ENCODE results near the gene MARCHF10. TPM values are rescaled to one million over a fixed set of nuclear protein-coding genes. Genes with fewer than 3 reads are reported as not detected.

MARCHF10 gene
- total RNA-seq, 1 donor from 2014 or later, result not detected

DNA sequence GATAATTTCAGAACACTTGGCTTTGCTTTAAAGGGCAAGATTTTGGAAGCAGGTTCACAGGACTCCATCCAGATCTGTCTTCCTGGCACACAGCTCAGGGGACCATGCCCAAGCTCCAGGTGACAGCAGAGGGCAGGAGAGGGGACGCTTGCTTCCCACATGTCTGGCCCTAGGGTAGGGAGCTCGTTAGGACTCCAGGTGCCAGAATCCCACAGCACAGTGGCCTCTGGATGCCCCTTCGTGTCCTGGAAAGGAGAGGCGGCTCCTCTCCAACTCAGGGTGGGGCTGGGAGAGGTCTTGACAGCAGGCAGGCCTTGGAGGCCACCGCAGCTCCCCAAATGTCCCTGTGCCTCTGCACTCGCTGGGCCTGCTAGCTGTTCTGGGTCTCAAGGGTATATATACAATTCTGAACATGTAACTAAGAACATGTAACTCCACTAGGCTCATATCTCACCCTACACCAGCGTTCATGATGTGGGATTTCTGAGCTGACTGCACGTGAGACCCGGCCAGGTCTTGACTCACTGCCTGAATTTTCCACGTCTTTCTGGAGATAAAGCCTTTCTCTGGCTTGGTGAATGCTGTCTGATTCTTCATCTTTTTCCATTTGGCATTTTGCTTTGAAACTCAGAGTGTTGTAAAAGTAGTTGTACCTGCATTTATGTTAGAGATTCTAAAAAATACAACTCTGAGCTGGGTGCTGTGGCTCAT is 52.8 kb downstream of the MARCHF10 start:
- no peak for DNase-seq (ENCODE audit: extremely low read depth, low read depth, low spot score)

GRCh38 chr17:62754631-62755030 is 53.5 kb downstream of the MARCHF10 start:
- no peak for DNase-seq (ENCODE audit: extremely low read depth, low read depth, low spot score)

DNA sequence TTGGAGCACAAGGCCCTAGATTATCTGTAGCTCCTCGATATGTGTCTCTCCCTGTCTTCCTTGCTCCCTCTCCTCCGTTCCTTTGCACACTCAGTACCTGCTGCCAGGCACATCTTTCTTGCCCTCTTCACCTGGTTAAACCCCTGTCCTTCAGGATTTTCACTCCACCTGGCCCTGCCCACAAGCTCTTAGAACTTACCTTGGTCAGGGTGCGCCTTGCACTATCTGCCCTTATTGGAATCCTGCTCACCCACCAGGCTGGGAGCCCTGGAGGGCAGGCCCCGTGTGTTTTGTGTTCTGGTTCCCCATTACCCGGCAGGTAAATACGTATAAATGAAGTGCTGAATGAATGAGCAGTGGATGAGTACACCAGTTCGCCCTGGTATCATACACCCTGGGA is 54.6 kb downstream of the MARCHF10 start:
- DNase-seq (ENCODE audit: extremely low read depth, low read depth, low spot score), result no peak

DNA sequence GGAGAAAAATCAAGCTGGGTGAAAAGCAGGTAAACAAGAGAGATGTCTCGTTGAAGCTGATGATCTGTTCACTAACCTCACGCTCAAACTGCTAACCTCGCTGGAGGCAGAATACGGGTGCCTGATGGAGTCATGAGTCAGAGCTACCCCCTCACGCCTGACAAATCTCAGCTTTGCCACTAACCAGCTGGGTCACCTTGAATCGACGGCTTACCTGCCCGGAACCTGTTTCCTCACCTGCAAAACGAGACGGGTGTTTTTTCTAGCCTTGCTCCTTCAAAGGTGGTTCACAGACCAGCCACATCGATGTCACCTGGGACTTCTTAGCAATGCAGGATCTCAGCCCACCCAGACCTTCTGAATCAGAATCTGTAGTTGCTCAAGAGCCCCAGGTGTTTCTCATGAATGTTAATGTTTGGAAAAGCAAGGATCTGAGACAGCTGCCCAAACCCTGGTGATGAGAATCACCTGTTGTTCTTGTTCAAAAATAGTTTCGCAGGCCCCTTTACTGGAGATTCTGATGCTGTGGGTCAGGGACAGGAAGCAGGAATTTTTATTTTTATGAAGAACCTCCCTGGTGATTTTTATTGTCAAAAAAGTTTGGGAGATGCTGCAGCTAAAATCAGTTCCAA is 56.9 kb downstream of the MARCHF10 start:
- no peak for DNase-seq (ENCODE audit: extremely low read depth, low read depth, low spot score)

- DNase-seq (ENCODE audit: extremely low read depth, low read depth, low spot score), result no peak
These were observed 57.5 kb downstream of the MARCHF10 start for GRCh38 chr17:62750631-62751051.

- DNase-seq (ENCODE audit: extremely low read depth, low read depth, low spot score), result no peak
These were observed 58.2 kb downstream of the MARCHF10 start for GRCh38 chr17:62749926-62750325.

DNA sequence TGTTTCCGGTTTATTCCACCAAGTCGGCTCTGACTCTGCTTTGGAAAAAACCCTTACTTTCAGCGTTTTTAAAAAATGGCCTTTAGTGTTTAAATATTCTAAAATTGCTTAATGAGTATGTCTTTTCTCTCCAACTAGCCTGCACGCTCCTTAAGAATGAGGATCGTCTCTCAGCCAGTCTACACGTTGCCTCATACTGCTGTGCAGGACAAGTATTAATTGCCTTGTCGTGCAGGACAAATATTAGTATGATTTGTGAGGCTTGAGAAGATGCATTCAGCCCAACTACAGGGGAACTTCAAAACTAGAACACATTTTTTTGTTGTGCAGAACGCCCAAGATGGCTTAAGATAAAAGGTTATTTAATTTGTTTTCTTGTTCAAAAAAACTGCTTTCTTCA is 61.2 kb downstream of the MARCHF10 start:
- no peak for DNase-seq (ENCODE audit: extremely low read depth, low read depth, low spot score)

- no peak for DNase-seq (ENCODE audit: extremely low read depth, low read depth, low spot score)
These were observed 62.3 kb downstream of the MARCHF10 start for GRCh38 chr17:62745806-62746205.

GRCh38 chr17:62744259-62744658 is 63.9 kb downstream of the MARCHF10 start:
- DNase-seq (ENCODE audit: extremely low read depth, low read depth, low spot score), result no peak

DNA sequence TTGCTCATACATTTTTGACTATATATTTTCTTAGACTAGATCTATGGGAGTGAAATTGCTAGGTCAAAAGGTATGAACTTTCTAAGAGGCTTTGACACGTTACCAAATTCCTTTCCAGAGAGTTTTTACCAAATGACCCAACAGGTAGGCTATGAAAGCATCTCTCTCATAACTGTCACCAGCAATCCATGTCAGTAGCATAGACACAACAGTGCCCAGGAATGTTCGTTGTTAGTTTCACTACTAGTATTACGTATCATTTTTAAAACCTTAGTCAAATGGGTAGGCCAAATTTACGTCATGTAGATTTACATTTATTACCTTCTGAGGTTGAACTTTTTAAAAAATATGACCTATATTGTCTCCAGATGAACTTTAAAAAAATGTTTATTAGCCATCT is 66.8 kb downstream of the MARCHF10 start:
- DNase-seq (ENCODE audit: extremely low read depth, low read depth, low spot score), result no peak

GRCh38 chr17:62739645-62740388 is 68.3 kb downstream of the MARCHF10 start:
- DNase-seq (ENCODE audit: extremely low read depth, low read depth, low spot score), result no peak

DNA sequence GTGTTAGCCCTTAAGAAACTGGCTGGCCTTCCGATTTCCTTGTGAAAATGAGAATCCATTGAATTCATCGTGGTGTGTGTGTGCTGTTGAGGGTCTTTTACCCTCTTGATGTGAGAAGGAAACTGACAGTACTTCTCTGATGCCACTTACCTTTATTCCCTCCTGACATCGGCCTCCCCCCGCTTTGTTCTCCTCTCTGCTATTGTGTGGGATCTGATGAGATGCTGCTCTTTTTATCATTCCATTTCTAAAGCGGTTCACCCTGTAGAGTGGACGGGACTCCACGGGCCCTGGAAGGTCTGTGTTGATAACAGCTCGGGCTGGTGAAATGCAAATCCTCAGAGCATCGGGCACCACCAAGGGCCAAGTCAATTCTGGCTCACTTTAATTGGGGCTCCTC is 69.8 kb downstream of the MARCHF10 start:
- no peak for DNase-seq (ENCODE audit: extremely low read depth, low read depth, low spot score)

- DNase-seq (ENCODE audit: extremely low read depth, low read depth, low spot score), result no peak
These were observed 70.6 kb downstream of the MARCHF10 start for GRCh38 chr17:62737513-62737912.

GRCh38 chr17:62735044-62735651 is 73.0 kb downstream of the MARCHF10 start:
- no peak for DNase-seq (ENCODE audit: extremely low read depth, low read depth, low spot score)

- no peak for DNase-seq (ENCODE audit: extremely low read depth, low read depth, low spot score)
These were observed 76.0 kb downstream of the MARCHF10 start for GRCh38 chr17:62732125-62732524.

GRCh38 chr17:62727916-62728672 is 80.0 kb downstream of the MARCHF10 start:
- DNase-seq (ENCODE audit: extremely low read depth, low read depth, low spot score), result no peak

DNA sequence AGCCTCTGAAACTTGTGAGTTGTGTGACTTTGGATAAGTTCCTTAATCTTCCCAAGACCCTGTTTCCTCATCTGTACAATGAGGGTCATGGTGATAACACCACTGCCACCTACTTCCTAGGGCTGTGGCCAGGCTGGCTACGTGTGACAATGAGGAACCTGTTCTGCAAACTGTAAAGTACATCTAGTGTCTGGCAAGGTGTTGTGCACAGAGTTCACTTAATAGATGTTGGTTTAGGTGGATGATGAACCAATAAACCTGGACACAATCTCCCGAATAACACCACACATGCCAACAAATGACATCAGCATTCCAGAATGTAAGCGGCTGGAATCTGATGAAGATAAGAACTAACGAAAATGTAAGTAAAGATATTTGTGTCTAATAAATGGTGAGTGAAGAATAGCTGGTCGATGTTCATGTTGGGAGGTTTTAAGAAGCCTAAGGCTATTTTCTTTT is 82.3 kb downstream of the MARCHF10 start:
- DNase-seq (ENCODE audit: extremely low read depth, low read depth, low spot score), result no peak

DNA sequence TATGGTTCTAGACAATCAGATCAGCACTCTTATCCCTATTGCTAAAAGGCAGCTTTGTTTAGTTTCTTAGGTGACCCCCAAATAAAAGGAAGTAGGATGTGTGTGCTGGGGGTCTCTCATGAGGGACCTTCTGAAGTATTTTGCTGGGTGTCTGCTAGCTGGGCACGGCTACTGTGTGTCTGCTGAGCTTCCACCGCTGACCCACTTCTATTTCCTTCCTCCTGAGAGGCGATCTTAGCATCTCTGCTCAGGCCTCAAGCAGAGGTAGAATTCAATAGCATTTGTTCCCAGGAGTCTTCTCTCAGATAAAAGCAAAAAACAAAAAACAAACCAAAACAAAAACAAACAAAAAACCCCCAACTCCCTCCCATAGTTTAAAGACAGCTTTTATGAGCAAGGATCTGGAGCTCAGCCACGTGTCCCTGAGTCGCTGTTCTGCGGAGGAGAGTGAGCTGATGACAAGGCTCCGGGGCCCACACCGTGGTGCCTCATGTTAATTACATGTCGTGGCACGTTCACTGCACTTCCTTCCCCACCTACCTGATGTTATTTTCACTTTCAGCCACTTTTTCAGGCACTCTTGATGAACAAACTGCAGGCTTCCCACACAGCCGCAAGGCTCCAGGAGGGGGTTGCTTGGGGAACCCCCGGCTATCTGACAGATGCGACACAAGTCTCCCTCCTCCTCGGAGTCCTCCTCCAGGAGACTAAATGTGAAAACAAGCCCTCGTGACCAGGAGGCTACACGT is 83.5 kb downstream of the MARCHF10 start:
- no peak for DNase-seq (ENCODE audit: extremely low read depth, low read depth, low spot score)

GRCh38 chr17:62723842-62724241 is 84.3 kb downstream of the MARCHF10 start:
- no peak for DNase-seq (ENCODE audit: extremely low read depth, low read depth, low spot score)

DNA sequence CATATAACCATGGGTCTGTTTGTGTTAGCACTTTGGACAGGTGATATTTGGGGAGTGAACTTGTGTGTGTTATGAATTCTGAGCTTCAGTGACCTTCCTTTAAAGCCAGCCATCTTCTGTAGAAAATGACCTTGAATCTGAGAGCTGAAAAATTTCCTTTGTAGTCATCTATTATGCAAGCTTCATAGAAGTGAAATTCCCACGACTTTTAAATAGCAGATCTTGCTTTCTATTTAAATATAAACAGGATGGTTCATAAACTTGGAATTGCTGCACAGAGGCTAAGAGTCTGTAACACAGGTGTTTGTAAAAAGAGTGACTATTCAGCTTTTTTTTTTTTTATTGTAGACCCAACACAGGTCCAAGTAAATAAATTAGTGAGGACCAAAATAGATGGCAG is 85.5 kb downstream of the MARCHF10 start:
- no peak for DNase-seq (ENCODE audit: extremely low read depth, low read depth, low spot score)

Data from glomerular endothelial cell (primary cell).